Dedifferentiated amniotic fluid mesenchymal stem cell (primary cell): ENCODE results near the gene LTN1.

ENCODE experiments used
- DNase-seq: peaks from one replicate; pipeline ENCODE4 v3.0.0-alpha.2; 2016; ENCODE audit errors: extremely low spot score

LTN1 gene

DNA sequence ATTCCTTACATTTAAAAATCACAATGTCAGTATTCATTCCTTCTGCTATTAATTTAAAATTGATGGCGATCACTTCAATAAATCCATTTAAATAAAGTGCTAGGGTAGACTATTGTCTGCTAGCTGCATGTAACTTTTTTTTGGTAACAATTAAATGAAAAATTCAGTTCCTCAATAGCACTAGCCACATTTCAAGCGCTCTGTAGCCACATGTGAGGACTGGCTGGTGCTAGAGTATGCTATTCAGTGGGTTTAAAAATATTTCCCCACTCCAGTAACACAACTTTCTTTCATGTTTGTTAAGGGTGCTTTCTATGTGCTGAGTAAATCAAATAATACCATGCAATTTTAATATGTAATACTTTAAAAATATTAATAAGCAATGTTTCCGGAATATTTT, 108.2 kb downstream of the LTN1 start:
- DNase-seq, result no peak

DNA sequence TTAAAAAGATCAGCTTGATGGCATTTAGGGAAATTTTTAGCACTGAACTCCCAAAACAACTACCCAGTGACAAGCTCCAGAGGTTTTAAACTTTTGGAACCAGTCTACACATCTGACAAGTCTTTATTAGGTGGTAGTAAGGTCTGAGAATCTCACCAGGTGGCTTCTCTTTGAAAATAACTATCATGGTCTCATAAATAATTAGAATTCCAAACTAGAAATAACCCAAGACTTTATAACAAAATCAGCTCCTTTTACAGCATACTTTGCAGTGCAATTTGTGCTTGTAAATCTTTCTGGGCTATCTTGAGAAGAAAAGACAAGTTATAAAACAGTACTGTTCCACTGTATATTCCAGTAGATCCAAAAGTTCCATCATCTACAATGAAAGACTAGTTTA, 108.7 kb downstream of the LTN1 start:
- DNase-seq, result no peak

DNA sequence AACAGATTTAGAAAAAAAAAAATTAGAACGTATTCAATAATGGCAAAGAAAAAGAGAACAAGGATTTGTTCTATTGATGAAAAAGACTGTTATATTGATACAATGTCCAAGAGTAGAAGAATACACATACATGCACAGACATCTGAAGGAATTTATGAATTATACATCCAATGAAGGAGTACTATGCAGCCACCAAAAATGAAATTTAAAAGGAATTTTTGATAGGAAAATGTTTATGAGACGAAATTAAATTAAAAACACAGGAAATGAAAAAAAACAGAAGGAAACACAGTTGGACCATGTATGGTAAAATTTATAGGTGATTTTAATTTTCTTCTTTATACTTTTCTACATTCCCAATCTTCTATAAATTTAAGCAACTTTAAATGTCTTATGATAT, 110.3 kb downstream of the LTN1 start:
- DNase-seq, result no peak
